HG03354 (cell line): Measurements from ENCODE around the gene DIP2C.

Experiments used
- ATAC-seq: cut with Tn5 transposase; IDR thresholded peaks from one replicate; pipeline ENCODE4 v1.9.1; 2021; ENCODE audit warnings: mild to moderate bottlenecking; ENCODE audit not compliant: unreplicated experiment, poor library complexity, severe bottlenecking

Gene DIP2C, protein sequence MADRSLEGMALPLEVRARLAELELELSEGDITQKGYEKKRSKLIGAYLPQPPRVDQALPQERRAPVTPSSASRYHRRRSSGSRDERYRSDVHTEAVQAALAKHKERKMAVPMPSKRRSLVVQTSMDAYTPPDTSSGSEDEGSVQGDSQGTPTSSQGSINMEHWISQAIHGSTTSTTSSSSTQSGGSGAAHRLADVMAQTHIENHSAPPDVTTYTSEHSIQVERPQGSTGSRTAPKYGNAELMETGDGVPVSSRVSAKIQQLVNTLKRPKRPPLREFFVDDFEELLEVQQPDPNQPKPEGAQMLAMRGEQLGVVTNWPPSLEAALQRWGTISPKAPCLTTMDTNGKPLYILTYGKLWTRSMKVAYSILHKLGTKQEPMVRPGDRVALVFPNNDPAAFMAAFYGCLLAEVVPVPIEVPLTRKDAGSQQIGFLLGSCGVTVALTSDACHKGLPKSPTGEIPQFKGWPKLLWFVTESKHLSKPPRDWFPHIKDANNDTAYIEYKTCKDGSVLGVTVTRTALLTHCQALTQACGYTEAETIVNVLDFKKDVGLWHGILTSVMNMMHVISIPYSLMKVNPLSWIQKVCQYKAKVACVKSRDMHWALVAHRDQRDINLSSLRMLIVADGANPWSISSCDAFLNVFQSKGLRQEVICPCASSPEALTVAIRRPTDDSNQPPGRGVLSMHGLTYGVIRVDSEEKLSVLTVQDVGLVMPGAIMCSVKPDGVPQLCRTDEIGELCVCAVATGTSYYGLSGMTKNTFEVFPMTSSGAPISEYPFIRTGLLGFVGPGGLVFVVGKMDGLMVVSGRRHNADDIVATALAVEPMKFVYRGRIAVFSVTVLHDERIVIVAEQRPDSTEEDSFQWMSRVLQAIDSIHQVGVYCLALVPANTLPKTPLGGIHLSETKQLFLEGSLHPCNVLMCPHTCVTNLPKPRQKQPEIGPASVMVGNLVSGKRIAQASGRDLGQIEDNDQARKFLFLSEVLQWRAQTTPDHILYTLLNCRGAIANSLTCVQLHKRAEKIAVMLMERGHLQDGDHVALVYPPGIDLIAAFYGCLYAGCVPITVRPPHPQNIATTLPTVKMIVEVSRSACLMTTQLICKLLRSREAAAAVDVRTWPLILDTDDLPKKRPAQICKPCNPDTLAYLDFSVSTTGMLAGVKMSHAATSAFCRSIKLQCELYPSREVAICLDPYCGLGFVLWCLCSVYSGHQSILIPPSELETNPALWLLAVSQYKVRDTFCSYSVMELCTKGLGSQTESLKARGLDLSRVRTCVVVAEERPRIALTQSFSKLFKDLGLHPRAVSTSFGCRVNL (N-terminal part only)

DNA sequence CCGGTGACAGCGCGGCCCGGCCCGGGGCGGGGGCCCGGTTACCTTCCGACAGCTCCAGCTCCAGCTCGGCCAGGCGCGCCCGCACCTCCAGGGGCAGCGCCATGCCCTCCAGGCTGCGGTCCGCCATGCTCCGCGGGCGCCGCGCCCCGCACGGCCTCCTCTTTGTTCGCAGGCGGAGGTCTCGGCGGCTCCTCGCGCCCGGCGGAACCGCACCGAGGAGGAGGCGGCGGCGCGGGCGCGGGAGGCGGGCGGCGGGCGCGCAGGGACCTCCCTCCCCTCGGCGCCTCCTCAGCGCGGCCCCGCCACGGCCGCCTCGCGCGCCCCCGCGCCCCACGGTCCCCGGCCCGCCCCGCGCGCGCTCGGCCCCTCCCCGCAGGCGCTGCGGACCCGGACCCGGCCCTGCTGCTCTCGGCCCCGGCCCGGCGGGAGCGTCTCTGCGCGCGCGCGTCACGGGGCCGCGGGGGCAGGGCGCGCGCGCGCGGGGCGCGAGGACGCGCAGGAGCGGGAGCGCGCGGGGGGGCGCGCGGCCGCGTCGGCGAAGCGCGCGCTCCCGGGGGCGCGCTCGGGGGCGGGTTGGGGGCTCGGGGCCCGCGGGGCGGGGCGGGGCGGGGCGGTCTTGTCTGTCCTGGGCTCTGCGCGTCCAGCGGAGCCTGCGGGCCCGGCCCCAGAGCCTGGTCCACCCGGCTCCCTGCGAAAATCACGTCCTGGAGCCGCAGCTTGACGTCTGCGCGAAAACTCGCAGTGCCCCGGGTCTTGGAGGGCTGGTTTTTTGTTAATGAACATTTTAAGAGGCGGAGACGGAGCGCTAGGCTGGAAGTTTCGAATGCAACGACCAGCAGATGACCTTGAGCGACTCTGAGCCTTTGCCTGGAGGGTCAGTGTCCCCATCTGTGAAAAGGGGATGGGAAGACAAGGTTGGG, at the start of gene DIP2C:
Gene DIP2C (minus strand): TSS at position 217 of the 920 bp plus-strand sequence. CDS start 90 bp downstream, at position 127.
- ATAC-seq = no peak

DNA sequence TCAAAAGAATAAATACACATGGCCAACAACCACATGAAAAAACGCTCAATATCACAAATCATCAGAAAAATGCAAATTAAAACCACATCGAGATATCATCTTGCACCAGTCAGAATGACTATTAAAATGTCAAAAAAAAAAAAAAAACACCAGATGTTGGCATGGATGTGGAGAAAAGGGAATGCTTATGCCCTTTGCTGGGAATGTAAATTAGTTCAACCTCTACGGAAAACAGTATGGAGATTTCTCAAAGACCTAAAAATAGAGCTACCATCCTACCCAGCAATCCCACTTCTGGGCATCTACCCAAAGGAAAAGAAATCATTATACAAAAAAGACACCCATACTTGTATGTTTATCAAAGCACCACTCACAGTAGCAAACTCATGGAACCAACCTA, 45.0 kb upstream of the DIP2C start:
- no peak for ATAC-seq

DNA sequence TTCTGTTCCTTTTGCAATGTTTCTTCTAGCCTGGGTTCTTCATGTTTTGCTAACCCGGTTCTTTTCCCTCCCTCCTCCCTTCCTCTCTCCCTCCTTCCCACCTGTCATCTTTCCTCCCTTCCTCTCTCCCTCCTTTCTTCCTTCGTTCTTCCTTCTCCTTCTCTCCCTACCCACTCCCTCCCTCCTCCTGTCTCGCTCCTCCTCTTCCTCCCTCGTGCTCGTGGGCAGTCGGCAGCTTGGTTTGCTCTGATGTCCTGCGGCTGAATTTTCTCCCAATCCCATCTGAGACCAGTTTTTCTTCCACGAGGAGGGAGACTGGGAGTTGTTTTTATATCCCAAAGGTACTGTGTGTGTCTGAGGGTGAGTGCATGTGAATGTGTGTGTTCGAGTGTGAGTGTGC, 43.6 kb upstream of the DIP2C start:
- ATAC-seq = no peak

DNA sequence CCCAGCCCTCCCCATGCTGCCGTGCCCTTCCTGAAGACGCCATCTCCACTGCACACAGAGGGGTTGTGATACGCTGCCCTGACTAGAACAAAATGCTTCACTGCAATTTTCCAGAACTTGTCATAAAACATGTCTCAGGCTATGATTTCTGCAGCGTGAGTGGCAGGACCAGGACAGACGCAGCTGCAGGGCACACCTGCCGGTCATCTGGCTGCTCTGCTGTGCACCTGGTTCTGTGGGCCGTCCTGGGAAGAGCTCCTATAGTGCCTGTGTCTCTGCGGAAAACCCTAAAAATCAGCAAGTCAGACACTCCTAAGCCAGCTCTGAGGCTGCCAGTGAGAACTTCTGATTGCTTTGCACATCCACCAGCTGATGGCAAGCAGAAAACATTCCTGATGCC, 39.7 kb upstream of the DIP2C start:
- no peak for ATAC-seq

DNA sequence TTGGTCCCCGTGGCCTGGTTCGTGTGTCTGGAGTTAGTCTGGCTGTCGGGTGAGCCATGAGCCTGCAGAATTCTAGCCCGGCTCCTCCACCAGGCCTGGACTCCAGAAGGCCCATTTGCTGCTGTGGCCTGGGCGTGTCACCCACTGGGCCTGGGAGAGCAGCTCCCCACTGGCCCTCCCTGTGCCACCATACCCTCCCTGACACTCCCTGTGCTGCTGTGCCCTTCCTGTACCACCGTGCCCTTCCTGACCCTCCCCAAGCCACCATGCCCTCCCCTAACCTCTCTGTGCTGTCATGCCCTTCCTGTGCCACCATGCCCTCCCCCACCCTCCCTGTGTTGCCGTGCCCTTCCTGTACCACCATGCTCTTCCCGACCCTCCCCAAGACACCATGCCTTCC, 39.1 kb upstream of the DIP2C start:
- no peak for ATAC-seq

DNA sequence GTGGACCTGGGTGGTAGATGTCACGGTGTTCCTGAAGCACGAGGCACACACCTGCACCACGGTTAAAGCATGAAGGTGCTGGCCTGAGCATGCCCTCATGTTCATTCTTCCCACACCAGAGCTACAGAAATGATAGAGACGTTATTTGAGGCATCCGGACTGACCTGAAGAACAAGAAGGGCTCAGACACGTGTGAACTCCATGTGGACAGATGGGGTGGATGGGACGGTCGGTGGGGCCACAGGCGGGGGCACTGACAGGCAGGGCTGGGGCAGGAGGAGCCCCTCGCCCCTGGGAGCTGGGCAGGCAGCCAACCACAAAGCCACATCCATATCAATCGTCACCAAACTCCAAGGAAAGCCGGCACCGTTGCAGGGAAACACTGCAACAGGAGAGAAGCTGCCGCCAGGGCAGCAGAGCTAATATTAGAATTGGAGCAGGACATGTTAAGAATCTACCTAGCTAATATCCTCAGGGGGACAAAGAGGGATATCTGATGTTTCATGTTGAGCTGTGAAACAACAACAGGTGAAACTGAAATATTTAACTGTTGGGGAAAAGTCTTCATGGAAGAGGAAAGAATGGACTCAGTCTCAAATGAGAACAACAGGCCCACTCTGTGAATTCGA, 37.8 kb upstream of the DIP2C start:
- no peak for ATAC-seq

DNA sequence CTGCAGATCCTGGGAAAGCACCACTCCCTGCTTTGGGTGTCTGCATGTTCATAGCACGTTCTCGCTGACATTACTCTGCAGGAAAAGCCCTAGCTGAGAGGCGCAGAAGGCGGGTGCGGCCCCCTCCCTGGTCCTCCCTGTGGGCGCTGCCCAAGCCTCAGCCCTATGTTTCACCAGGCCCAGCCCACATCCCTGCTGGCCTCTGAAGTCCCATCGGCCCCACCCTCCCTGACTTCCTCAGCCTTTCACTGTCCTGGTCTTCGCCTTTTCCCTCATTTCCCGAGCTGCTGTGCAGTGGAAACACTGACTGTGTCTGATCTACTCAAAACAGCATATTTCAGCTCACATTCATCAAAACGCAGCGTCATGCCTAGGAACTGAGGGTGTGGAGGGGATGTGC, 36.3 kb upstream of the DIP2C start:
- ATAC-seq = no peak

DNA sequence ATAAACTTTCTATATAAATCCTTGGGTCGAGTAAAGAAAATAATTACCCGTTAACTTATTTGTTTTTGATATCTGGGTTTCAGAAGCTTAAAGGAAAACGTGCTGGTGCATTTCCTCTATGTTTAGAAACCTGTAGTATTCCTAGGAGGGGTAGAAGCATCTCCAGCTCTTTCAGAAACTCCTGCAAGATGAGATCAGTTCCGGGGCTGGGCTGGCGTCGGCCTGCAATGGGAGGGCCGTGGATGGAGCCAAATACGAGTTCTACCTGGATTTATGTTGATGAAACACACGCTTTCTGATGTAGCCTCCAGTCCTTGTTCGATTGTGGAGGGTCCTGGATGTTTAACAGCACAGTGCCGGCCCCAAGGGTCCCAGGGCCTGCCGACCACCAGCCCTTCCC, 35.8 kb upstream of the DIP2C start:
- ATAC-seq = no peak

DNA sequence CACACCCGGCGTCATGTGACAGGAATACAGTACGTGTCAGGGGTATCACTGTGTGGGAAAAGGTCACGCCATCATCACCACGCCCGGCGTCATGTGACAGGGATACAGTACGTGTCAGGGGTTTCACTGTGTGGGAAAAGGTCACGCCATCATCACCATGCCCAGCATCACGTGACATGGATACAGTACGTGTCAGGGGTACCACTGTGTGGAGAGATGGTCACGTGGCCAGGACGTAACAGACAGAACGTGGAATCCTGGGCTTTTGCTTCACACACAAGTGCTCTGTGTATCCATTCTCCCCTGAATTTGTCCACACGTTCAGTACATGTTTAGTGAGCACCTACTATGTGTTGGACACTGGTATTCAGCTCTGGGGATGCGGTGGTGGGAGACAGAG, 34.5 kb upstream of the DIP2C start:
- ATAC-seq = no peak

DNA sequence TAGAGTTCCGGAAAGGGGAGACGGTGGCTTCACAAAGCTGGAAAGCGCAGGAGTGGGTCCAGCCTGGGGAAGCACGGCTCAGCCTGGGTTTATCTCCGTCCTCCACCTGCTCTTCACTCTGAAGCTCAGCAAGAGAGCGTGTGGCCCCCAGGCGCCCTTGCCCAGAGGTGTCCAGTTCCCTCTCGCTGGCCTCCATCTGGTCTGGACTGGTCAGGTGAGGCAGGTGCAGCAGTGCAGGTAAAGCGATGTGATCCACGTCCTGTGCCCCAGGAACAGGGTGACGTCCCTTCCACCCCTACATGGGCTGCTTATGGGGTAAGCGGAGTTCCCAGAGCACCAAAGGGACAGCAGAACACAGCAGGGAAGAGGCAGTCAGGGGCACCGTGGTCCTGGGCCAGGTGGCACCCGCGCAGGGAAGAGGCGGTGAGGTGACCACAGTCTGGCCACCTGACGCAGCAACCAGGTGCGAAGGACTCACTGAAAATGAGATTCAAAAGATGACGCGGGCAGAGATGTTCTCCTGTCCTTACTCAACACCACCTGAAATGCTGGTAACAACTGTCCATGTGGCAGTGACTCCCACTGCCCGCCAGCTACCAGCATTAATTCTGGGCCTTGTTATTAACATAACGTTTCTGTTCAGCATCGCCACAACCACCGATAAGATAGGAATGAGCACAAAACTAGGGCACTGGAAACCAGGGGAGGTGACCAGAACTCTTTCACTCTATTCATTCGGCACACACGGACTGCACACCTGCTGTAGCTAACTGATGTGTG, 33.0 kb upstream of the DIP2C start:
- ATAC-seq = no peak

DNA sequence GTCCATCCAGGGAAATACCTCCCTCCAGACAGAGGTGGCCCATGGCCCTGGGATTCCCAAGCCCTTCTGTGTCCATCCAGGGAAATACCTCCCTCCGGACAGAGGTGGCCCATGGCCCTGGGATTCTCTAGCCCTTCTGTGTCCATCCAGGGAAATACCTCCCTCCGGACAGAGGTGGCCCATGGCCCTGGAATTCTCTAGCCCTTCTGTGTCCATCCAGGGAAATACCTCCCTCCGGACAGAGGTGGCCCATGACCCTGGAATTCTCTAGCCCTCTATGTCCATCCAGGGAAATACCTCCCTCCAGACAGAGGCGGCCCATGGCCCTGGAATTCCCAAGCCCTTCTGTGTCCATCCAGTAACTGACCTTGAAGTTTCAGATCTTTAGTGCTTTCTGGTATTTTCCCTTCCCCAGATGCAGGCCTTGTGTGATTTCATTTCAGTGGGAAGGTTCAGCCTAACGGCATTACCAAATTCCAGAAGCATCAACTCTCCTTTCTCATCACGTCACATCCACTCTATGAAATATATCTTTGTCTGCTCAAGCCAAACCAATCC, 28.8 kb upstream of the DIP2C start:
- ATAC-seq = no peak

DNA sequence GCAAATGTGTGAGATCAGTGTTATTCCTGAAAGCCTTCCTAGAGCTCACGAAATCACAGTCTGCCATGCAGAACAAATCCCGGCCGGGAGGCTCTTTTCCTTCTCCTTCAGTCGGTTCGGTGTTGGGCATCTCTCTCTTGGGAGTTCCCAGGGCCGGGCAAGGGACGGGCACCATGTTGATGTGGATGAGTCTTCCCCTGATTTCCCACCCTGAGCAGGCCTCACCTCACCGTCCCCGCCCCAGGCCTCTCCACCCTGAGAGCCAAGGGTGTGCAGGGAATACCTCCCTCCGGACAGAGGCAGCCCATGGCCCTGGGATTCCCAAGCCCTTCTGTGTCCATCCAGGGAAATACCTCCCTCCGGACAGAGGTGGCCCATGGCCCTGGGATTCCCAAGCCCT, 28.0 kb upstream of the DIP2C start:
- no peak for ATAC-seq

DNA sequence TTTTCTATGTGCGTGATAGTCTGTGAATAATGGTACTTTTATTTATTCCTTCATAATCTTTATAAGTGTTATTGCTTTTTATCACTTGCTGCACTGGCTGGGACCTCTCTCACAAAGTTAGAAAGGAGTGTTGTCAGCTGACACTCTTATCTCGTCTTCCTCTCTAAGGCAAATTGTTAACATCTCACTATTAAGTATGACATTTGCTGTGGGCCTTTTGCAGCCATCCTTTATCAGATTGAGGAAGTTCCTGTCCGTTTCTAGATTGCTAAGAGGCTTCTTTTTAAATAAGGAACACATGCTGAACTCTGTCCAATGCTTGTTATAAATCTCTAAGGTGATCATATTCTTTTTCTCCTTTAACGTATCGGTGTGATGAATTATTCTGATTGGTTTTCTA, 27.4 kb upstream of the DIP2C start:
- no peak for ATAC-seq

DNA sequence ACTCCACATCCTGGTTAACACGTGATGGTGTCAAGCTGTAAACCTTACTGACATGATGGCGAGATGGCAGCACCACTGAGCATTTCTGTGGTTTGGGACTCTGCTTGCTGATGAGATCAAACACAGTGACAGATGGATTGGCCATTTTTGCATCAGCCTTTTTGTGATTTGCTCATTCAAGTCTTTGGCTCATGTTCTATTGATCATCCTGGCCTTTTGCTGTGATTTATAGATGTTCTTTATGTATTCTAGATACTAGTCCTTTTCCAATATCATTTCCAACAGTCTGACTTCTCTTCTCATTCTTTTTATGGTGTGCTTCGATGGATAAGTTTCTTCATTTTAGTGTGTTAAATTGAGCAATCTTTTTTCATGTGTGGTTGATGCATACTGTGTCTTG, 24.7 kb upstream of the DIP2C start:
- no peak for ATAC-seq

DNA sequence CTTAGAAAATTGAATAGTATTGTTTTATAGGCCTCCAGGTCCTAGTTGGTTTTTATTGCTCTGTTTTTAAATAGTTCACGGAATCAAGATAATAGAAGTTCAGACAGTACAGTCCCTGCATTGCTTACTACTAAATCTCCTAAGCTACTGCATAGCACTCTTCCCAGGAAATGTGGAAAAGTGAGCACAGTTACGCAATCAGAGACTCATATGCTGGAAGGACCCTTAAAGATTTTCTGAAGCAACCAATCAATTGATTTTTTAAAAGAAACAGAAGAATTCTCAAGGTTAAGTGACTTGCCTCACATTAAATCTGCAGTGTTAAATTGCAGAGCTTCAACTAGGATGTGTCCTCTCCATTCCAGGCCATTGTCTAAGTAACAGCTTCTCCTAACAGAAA, 23.1 kb upstream of the DIP2C start:
- no peak for ATAC-seq

DNA sequence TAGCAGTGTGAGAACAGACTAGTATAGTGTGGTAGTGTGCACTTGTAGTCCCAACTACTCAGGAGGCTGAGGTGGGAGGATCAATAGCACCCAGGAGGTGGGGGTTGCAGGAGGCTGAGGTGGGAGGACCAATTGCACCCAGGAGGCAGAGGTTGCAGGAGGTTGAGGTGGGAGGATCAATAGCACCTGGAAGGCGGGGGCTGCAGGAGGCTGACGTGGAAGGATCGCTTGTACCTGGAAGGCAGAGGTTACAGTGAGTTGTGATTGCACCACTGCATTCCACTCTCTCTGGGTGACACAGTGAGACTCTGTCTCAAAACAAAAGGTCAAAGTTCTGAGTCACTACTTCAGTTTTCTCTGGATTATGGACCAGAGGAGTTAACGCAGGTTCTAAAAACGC, 22.6 kb upstream of the DIP2C start:
- ATAC-seq = no peak

DNA sequence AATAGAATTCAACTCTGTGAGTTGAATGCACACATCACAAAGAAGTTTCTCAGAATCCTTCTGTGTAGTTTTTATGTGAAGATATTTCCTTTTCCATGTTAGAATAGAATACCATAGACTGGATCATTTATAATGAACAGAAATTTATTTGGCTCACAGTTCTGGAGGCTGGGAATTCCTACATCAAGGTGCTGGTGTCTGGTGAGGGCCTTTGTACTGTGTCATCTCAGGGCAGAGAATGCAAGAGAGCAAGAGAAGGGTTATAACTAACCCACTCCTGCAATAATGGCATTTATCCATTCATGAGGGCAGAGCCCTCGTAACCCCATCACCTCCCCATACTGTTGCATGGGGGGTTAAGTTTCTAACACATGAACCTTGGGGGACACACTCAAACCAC, 18.4 kb upstream of the DIP2C start:
- no peak for ATAC-seq

DNA sequence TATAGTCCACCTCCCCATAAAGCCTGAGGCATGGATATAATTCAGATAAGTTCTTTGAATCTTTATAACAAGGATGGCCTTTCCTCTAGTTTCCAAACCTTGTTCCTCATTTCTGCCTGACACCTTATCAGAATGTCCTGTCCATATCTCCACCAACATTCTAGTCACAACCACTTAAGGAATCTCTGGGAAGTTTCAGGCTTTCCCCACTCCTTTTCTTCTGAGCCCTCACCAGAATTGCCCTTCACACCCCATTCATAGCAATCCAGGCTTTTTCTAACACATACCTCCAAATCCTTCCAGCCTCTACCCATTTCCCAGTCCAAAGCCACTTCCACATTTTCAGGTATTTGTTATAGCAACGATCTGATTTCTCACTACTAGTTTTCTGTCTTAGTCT, 18.0 kb upstream of the DIP2C start:
- ATAC-seq = no peak
